HG02938 (cell line): ENCODE results near the gene FBXO15.

Source experiments
- ATAC-seq: cut with Tn5 transposase; IDR thresholded peaks from one replicate; pipeline ENCODE4 v1.9.1; 2021; ENCODE audit warnings: mild to moderate bottlenecking, moderate library complexity; ENCODE audit not compliant: unreplicated experiment

FBXO15 gene

DNA sequence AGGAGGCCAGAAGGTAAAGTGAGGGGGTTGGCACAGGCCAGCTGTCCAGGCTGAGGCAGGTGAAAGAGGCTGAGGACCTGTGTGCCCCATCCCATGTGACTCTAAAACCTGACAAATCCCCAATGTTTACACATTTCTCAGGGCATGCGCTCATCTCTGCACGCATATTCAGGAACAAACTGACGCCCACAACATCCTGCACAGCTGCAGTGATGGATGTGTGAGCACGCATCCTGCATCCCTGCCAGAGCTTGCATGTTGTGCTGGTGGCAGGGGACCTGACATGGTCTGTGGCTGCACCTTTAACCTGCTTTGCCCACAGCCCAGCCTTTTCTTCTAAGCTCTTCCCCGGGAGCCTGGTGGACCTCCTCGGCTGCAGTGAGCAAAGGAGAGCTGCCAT, 83.1 kb downstream of the FBXO15 start:
- no peak for ATAC-seq

DNA sequence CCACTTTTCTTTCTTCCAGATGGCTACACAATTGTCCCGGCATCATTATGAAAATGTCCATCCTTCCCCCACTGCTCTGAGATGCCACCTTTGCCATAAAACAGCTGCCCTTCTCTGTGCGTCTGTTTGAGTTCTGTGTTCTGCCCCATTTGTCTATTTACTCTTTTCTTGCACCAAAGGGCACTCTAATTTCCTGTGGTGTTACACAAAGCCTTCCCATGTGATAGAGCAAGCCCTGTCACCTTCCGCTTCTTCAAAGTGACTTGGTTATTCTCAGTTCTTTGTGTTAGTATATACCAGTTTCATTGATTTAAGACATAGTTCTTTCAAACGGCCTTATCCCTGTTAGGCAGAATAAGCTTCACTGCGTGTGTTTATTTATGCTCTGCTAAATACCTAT, 84.1 kb downstream of the FBXO15 start:
- ATAC-seq = no peak

DNA sequence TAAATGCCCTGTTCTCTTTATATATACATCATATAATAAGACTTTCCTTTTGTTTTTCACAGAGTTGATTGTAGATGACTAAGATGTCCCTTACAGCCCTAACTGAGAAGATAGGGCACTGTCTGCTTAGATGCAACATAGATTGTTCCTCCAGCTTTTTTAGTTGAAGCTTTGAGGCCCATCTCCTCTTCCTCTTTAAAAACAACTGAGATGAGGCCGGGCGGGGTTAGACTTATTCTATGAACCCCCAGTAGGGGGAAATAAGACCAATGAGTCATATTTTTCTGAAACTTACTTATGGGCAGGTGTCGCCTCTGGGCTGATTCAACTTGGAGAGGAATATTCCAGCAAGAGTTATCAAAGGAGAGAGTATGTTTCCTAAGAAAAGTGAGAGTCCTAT, 84.6 kb downstream of the FBXO15 start:
- peak; percentile 76 for ATAC-seq

DNA sequence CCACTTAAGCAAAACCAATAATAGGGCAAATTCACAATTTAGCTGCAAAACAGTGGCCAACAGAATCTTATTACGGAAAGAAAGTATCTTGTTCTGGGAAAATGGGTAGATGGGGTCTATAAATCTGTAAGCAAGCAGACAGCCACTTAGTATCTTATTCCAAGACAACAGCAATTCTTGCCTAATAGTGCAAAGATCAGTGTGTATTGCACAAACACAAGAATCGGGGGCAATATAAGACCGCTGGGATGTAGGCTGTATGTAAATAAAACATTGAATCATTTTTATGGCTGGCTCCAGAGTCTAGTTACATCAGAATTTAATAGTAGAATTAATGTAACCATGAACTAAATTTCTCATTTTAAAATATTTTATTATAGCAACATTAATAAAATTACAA, 85.6 kb downstream of the FBXO15 start:
- no peak for ATAC-seq

DNA sequence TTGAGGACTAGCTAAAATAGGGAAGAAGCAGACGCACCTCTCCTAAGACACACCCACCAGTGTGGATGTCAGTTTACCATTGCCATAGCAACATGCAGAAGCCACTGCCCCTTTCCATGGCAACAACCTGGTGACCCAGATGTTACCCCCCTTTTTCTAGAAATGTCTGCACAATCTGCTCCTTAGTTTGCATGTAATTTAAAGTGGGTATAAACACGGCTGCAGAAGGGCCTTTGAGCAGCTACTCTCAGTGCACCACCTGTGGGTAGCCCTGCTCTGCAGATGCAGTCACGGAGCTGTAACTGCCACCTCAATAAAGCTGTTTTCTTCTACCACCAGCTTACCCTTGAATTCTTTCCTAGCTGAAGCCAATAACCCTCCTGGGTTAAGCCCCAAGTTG, 87.1 kb downstream of the FBXO15 start:
- no peak for ATAC-seq

DNA sequence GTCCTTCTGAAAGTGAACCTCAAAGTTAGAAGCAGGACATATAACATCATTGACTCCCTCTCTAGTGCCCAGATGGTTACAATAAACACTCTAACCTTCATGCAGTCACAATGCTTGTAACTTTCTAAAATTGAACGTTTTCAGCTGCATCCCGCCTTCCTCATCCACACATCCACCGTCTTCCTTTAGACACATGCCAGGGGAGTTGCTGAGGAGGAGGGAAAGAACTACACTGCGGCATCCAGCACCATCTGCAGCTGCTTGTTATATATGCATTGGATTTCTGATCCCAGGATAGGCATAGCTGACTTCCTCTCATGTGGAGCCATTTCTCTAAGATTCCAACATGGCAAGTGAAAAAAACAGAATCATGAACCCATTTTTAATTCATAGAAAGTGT, 96.8 kb downstream of the FBXO15 start:
- ATAC-seq = no peak

DNA sequence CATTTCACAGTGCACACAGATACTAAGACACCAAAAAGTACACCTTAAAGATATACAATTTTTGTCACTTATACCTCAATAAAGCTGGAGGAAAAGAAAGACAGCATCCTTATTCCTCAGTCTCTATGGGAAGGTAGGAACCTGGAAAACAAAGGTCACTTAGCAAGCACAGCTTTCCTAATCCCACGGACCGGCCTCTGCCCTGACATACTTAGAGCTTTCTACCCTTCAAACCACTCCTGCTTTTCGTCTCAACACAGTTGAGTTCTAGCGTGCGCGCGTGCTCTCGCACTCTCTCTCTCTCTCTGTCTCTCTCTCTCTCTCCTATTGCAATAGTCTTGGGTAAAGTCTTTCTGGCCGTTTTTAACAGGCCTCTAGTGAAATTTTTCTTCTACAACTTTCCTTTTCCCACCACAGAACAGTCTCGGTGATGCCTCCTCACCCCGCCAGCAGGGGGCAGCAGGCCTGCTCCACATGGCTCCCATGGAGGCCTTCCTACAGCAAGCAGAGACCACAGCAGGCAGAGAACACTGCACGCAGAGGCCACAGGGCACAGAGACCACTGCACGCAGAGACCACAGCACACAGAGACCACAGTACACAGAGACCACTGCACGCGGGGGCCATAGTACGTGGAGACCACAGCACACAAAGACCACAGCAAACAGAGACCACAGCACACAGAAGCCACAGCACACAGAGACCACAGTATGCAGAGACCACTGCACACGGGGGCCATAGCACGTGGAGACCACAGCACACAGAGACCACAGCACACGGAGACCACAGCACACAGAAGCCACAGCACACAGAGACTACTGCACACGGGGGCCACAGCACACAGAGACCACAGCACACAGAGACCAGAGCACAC, 106.9 kb downstream of the FBXO15 start:
- ATAC-seq = no peak

DNA sequence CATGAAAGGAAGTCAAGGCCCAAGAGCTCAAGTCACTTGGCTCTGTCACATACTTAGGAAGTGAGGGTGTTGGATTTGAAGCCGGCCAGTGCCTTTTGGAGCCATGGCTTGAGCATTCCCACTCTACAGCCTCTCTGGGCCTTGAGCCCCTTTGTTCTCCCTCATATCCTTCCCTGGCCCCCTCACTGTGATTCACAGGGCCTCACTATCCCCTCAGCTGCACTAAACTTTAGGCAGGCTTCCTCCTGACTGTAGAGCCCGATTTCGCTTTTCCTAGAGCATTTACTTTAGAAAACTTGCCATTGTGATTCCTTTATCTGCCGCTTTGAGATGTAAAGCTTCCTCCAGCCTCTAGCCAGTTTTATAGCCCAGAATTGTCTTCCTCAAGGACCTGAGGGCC, 107.6 kb downstream of the FBXO15 start:
- ATAC-seq = no peak

DNA sequence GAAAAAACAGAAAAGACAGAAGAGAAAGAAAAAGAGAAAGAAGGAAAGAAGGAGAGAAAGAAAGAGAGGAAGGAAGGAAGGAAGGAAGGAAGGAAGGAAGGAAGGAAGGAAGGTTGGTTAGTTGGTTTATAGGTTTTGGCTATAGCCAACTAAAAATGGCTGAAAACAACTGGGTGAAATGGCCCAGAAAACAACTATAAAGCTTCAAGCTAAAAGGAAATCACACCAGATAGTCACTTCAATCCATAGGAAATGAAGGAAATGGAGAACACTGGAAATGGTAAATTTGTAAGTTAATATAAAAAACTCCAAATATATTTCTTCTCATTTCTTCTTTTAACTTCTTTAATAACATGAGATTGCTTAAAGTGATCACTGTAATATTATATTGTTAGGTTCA, 118.5 kb downstream of the FBXO15 start:
- ATAC-seq = no peak
